Right hindlimb (tissue), 1 donor: ENCODE results near the gene CARS2.
"Not testable (repeated sequence)": the region's sequence is repeated elsewhere in the genome, so short reads cannot be mapped to it uniquely, and the experiment has no call there.

Experiments
- DNase-seq: peaks from one replicate; pipeline ENCODE4 v3.0.0-alpha.2; 2018

The CARS2 gene

GRCh38 chr13:110635405-110636002 lies 70.4 kb downstream of the CARS2 start:
- DNase-seq, result no peak

- no peak for DNase-seq
These were observed 71.4 kb downstream of the CARS2 start for GRCh38 chr13:110634558-110634957.

- no peak for DNase-seq
These were observed 72.1 kb downstream of the CARS2 start for GRCh38 chr13:110633776-110634175.

- DNase-seq, result not testable (repeated sequence)
These were observed 73.7 kb downstream of the CARS2 start for GRCh38 chr13:110632255-110632654.

- DNase-seq, result no peak
These were observed 75.3 kb downstream of the CARS2 start for GRCh38 chr13:110630566-110631119.

GRCh38 chr13:110629735-110630134 lies 76.2 kb downstream of the CARS2 start:
- DNase-seq, result no peak

- no peak for DNase-seq
These were observed 76.8 kb downstream of the CARS2 start for GRCh38 chr13:110628952-110629701.

- no peak for DNase-seq
These were observed 77.5 kb downstream of the CARS2 start for GRCh38 chr13:110628477-110628793.

GRCh38 chr13:110627761-110628476 lies 78.0 kb downstream of the CARS2 start:
- no peak for DNase-seq

- DNase-seq, result no peak
These were observed 78.6 kb downstream of the CARS2 start for GRCh38 chr13:110627351-110627750.

GRCh38 chr13:110626521-110626920 lies 79.4 kb downstream of the CARS2 start:
- DNase-seq, result no peak

- no peak for DNase-seq
These were observed 80.1 kb downstream of the CARS2 start for GRCh38 chr13:110625771-110626321.

- no peak for DNase-seq
These were observed 80.9 kb downstream of the CARS2 start for GRCh38 chr13:110624766-110625756.

GRCh38 chr13:110620596-110620995 lies 85.3 kb downstream of the CARS2 start:
- no peak for DNase-seq

GRCh38 chr13:110618780-110619179 lies 87.1 kb downstream of the CARS2 start:
- no peak for DNase-seq

GRCh38 chr13:110618167-110618566 lies 87.7 kb downstream of the CARS2 start:
- no peak for DNase-seq

- no peak for DNase-seq
These were observed 88.4 kb downstream of the CARS2 start for GRCh38 chr13:110617321-110618072.

GRCh38 chr13:110616103-110617101 lies 89.5 kb downstream of the CARS2 start:
- no peak for DNase-seq

- DNase-seq, result peak; percentile 96
These were observed 90.4 kb downstream of the CARS2 start, which contains the start of gene NAXD for GRCh38 chr13:110615322-110616102. Gene NAXD (plus strand): TSS chr13:110615545. CDS start chr13:110615602, 57 bp downstream.
